ENCODE results near the gene QRICH1. TPM values are rescaled to one million over a fixed set of nuclear protein-coding genes. Genes with fewer than 3 reads are reported as not detected.
A peak's percentile ranks its signal among the peaks of the same experiment; 100 is the strongest.

QRICH1 gene
- polyA plus RNA-seq, 3 donors, result 9.3 to 150 (median 16.1) TPM

DNA sequence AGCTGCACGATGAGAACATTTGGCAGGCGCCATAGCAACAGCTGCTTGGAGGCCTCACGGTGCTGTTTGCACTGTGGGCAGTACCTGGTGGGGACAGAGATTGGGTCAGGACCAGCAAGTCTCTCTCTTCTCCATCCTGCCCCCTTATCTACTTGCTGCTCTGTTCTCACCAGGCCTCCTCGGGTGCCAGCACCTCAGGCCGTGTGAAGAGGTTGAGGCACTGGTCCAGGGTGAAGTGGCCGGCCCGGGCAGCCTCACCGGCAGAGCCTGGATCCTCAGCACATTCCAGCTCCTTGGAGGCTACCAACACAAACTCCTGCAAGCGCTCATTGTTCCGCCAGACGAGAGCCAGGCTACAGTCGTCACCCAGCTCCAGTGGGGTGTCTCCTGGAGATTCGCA is 16.9 kb upstream of the QRICH1 start:
- intact Hi-C loops (cut with micrococcal nuclease), result no loop called here

DNA sequence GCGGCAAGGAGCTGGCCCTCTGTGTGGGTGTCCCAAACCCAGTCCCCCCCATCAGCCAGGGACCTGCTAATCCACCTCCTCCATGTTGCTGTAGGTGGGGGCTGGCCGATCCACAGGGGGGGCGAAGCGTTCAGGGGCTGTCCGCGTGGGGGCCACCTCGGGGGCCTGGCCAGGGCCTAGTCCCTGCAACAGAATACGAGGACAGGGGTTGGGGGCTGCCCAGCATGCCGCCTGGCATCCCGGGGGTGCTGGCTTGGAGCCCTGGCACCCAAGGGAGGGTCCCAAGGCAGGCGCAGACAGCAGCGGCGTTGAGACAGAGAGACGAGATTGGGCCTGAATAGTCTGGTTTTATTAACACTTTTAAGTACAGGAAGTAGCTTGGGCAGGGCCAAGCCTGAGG is 14.5 kb upstream of the QRICH1 start:
- no peak overlapping the region for H3K4me3 Mint-ChIP-seq
- Histone ChIP-seq H3K4me2 (replicated peaks; ENCODE audit: extremely low read depth, low read length, poor library complexity, severe bottlenecking) (no peak overlapping the region), H4K20me1 (ENCODE audit: insufficient read depth, low read length) (no peaks in the 10 kb centered on the region), H3K9me3 (replicated peaks in 1 of 2; ENCODE audit: control insufficient read depth in 1 of 2, insufficient read depth in 1 of 2, low read length in 2 of 2) (no peaks in the 10 kb centered on the region), H3K9ac (ENCODE audit: insufficient read depth, low read length, poor library complexity, severe bottlenecking) (no peak overlapping the region), H3K79me2 (ENCODE audit: insufficient read depth, low read length) (peaks cover 17% of the 10 kb centered on the region), H3K4me3 (replicated peaks in 1 of 3; ENCODE audit: low read depth in 2 of 3, low read length in 3 of 3) (no peak overlapping the region), H3K4me1 (ENCODE audit: control insufficient read depth in 1 of 2, insufficient read depth in 2 of 2, low read length in 2 of 2) (peaks cover 14 to 25% of the 10 kb centered on the region in 2 donors), H3K36me3 (replicated peaks in 1 of 2; ENCODE audit: control insufficient read depth in 1 of 2, insufficient read depth in 2 of 2, low read length in 2 of 2) (peaks cover 54 to 67% of the 10 kb centered on the region in 2 donors), H2AFZ (ENCODE audit: insufficient read depth, low read depth, low read length, poor library complexity, severe bottlenecking) (no peak overlapping the region), H3K27ac (ENCODE audit: low read depth in 1 of 2, low read length in 2 of 2) (no peak overlapping the region), H3K27me3 (ENCODE audit: control insufficient read depth in 2 of 2, insufficient read depth in 2 of 2, low read length in 2 of 2) (no peaks in the 10 kb centered on the region)
- peaks cover 52 to 62% of the 10 kb centered on the region in 2 donors for H3K36me3 Mint-ChIP-seq
- WGBS (ENCODE audit: insufficient coverage), result 95% methylated on average over 10 of the region's 14 CpGs
- H3K9me3 Mint-ChIP-seq, result peaks cover 0 to 2% (median 0%) of the 10 kb centered on the region in 7 donors
- TF ChIP-seq, protein P1, sequence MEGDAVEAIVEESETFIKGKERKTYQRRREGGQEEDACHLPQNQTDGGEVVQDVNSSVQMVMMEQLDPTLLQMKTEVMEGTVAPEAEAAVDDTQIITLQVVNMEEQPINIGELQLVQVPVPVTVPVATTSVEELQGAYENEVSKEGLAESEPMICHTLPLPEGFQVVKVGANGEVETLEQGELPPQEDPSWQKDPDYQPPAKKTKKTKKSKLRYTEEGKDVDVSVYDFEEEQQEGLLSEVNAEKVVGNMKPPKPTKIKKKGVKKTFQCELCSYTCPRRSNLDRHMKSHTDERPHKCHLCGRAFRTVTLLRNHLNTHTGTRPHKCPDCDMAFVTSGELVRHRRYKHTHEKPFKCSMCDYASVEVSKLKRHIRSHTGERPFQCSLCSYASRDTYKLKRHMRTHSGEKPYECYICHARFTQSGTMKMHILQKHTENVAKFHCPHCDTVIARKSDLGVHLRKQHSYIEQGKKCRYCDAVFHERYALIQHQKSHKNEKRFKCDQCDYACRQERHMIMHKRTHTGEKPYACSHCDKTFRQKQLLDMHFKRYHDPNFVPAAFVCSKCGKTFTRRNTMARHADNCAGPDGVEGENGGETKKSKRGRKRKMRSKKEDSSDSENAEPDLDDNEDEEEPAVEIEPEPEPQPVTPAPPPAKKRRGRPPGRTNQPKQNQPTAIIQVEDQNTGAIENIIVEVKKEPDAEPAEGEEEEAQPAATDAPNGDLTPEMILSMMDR (IDR thresholded peaks at IDR 0.05), result no peak
- DNase-seq, result no peak
- H3K27me3 Mint-ChIP-seq (ENCODE audit: low read depth in 3 of 3), result peaks cover 0 to 2% (median 0%) of the 10 kb centered on the region in 3 donors
- H3K4me1 Mint-ChIP-seq, result peaks cover 20% of the 10 kb centered on the region
- no peak overlapping the region for H3K27ac Mint-ChIP-seq
- intact Hi-C loops (cut with micrococcal nuclease), result no loop called here

More for the DNA sequence above, 16.9 kb upstream of the QRICH1 start:
- Mint-ChIP-seq H3K4me3 (no peak overlapping the region), H3K36me3 (peaks cover 73 to 85% of the 10 kb centered on the region in 2 donors), H3K27me3 (ENCODE audit: low read depth in 3 of 3) (no peaks in the 10 kb centered on the region), H3K4me1 (peaks cover under 1% of the 10 kb centered on the region), H3K9me3 (no peaks in the 10 kb centered on the region), H3K27ac (peak overlapping the region in 2 of 7 donors; percentile 40 to 62)
- Histone ChIP-seq H3K36me3 (replicated peaks in 1 of 2; ENCODE audit: control insufficient read depth in 1 of 2, insufficient read depth in 2 of 2, low read length in 2 of 2) (peaks cover 77 to 90% of the 10 kb centered on the region in 2 donors), H3K4me3 (replicated peaks in 1 of 3; ENCODE audit: low read depth in 2 of 3, low read length in 3 of 3) (no peak overlapping the region), H3K27ac (ENCODE audit: low read depth in 1 of 2, low read length in 2 of 2) (no peak overlapping the region), H3K4me1 (ENCODE audit: control insufficient read depth in 1 of 2, insufficient read depth in 2 of 2, low read length in 2 of 2) (peaks cover 0 to 2% of the 10 kb centered on the region in 2 donors), H4K20me1 (ENCODE audit: insufficient read depth, low read length) (no peaks in the 10 kb centered on the region), H2AFZ (ENCODE audit: insufficient read depth, low read depth, low read length, poor library complexity, severe bottlenecking) (no peak overlapping the region), H3K27me3 (ENCODE audit: control insufficient read depth in 2 of 2, insufficient read depth in 2 of 2, low read length in 2 of 2) (no peaks in the 10 kb centered on the region), H3K79me2 (ENCODE audit: insufficient read depth, low read length) (no peaks in the 10 kb centered on the region), H3K4me2 (replicated peaks; ENCODE audit: extremely low read depth, low read length, poor library complexity, severe bottlenecking) (no peak overlapping the region), H3K9me3 (replicated peaks in 1 of 2; ENCODE audit: control insufficient read depth in 1 of 2, insufficient read depth in 1 of 2, low read length in 2 of 2) (no peaks in the 10 kb centered on the region), H3K9ac (ENCODE audit: insufficient read depth, low read length, poor library complexity, severe bottlenecking) (no peak overlapping the region)
- WGBS (ENCODE audit: insufficient coverage), result 97% methylated on average over 9 of the region's 13 CpGs
- no peak for DNase-seq
- TF ChIP-seq, protein P1 (IDR thresholded peaks at IDR 0.05), result no peak

Data from CD14-positive monocyte (primary cell).